ENCODE measurements around the gene ATOH8. TPM values are rescaled to one million over a fixed set of nuclear protein-coding genes. Genes with fewer than 3 reads are reported as not detected.

The ATOH8 gene
- total RNA-seq, 3 donors from 2014 or later = 20.8 to 167 (median 46.2) TPM

- no peak overlapping the region for H3K4me3 ChIP-seq
- DNase-seq (ENCODE audit: low spot score in 2 of 2) = no peak
- H3K9me3 ChIP-seq = no peaks in the 10 kb centered on the region
- TF ChIP-seq CTCF (IDR thresholded peaks at IDR 0.05) (no peak), POLR2AphosphoS5 (IDR thresholded peaks at IDR 0.05) (no peak), POLR2A (IDR thresholded peaks at IDR 0.05) (no peak)
- no peaks in the 10 kb centered on the region for H3K4me1 ChIP-seq
- no peaks in the 10 kb centered on the region for H3K36me3 ChIP-seq
- H3K27me3 ChIP-seq = no peaks in the 10 kb centered on the region
- intact Hi-C loops (cut with DNase I; ENCODE audit: low total_unique reads) = no loop called here
- no peak overlapping the region for H3K27ac ChIP-seq
Observed at GRCh38 chr2:85719609-85720240, 34.1 kb upstream of the ATOH8 start.

DNA sequence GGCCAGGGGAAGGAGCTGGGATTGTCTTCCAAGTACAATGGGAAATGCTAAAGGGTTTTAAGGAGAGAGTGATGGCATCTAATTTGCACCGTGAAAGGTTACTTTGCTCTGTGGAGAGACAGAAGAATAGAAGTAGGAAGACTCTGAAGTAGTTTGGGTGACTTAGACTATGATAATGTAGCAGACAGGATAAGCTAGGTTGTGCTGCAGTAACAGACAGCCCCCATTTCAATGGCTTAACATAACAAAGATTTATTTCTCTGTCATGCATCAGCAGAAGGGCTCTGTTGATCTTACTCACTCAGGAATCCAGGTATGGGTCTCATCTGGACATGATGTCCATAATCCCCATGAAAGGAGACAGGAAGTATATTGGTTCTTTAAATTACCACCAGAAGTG is 33.3 kb upstream of the ATOH8 start:
- TF ChIP-seq POLR2AphosphoS5 (IDR thresholded peaks at IDR 0.05) (no peak), POLR2A (IDR thresholded peaks at IDR 0.05) (no peak), CTCF (IDR thresholded peaks at IDR 0.05) (no peak)
- intact Hi-C loops (cut with DNase I; ENCODE audit: low total_unique reads) = no loop called here

GRCh38 chr2:85721641-85722040 is 32.1 kb upstream of the ATOH8 start:
- DNase-seq (ENCODE audit: low spot score in 2 of 2) = no peak
- Histone ChIP-seq H3K4me3 (no peak overlapping the region), H3K27me3 (no peaks in the 10 kb centered on the region), H3K27ac (no peak overlapping the region), H3K9me3 (no peaks in the 10 kb centered on the region), H3K4me1 (no peaks in the 10 kb centered on the region), H3K36me3 (no peaks in the 10 kb centered on the region)
- TF ChIP-seq POLR2A (IDR thresholded peaks at IDR 0.05) (no peak), CTCF (IDR thresholded peaks at IDR 0.05) (no peak), POLR2AphosphoS5 (IDR thresholded peaks at IDR 0.05) (no peak)
- intact Hi-C loops (cut with DNase I; ENCODE audit: low total_unique reads) = no loop called here

More for the DNA sequence above, 33.3 kb upstream of the ATOH8 start:
- Histone ChIP-seq H3K9me3 (no peaks in the 10 kb centered on the region), H3K27ac (no peak overlapping the region), H3K27me3 (no peaks in the 10 kb centered on the region), H3K4me3 (no peak overlapping the region), H3K4me1 (no peaks in the 10 kb centered on the region), H3K36me3 (no peaks in the 10 kb centered on the region)
- no peak for DNase-seq (ENCODE audit: low spot score in 2 of 2)

GRCh38 chr2:85722519-85722918 is 31.3 kb upstream of the ATOH8 start:
- H3K4me3 ChIP-seq = no peak overlapping the region
- TF ChIP-seq CTCF (IDR thresholded peaks at IDR 0.05) = no peak
- intact Hi-C loops (cut with DNase I; ENCODE audit: low total_unique reads) = no loop called here
- H3K9me3 ChIP-seq = no peaks in the 10 kb centered on the region
- no peaks in the 10 kb centered on the region for H3K4me1 ChIP-seq
- no peak for DNase-seq (ENCODE audit: low spot score in 2 of 2)
- H3K27ac ChIP-seq = no peak overlapping the region
- H3K27me3 ChIP-seq = no peaks in the 10 kb centered on the region
- no peaks in the 10 kb centered on the region for H3K36me3 ChIP-seq

DNA sequence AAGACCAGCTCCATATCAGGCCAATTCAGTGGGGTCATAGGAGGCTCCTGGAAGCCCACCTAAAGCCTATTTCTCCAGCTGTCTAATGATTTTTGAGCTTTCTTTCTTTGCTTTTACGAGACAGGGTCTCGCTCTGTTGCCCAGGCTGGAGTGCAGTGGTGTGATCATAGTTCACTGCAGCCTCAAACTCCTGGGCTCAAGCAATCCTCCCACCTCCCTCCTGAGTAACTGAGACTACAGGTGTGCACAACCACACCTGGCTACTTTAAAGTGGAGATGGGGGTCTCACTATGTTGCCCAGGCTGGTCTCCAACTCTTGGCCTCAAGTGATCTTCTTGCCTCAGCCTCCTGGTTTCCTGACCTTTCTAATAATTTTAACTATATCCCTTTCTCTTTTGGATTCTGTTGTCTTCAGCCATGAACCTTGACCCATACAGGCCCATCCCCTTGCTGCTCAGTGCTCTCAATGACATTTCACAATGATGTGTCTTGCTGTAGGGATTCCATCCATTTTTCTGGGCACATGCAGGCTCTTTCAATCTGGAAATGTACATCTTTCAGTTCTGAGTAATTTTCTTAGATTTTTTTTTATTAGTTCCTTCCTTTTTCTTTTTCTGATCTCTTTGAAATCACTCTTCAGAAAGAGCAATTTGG is 30.0 kb upstream of the ATOH8 start:
- H3K4me1 ChIP-seq = peaks cover 0 to 1% of the 10 kb centered on the region in 2 donors
- H3K9me3 ChIP-seq = no peaks in the 10 kb centered on the region
- H3K4me3 ChIP-seq = no peak overlapping the region
- intact Hi-C loops (cut with DNase I; ENCODE audit: low total_unique reads) = no loop called here
- H3K27me3 ChIP-seq = no peaks in the 10 kb centered on the region
- no peak for DNase-seq (ENCODE audit: low spot score in 2 of 2)
- no peaks in the 10 kb centered on the region for H3K36me3 ChIP-seq
- no peak for TF ChIP-seq POLR2AphosphoS5 (IDR thresholded peaks at IDR 0.05)
- TF ChIP-seq POLR2A (IDR thresholded peaks at IDR 0.05) = no peak
- TF ChIP-seq CTCF (IDR thresholded peaks at IDR 0.05) = no peak
- no peak overlapping the region for H3K27ac ChIP-seq
